ENCODE results near the gene MNX1. TPM values are rescaled to one million over a fixed set of nuclear protein-coding genes. Genes with fewer than 3 reads are reported as not detected.
A peak's percentile ranks its signal among the peaks of the same experiment; 100 is the strongest.

MNX1 gene
- total and polyA plus RNA-seq, 9 of the 15 experiments (the other 6 are each of a cell fraction or from before 2014, with no cell fraction given): 0.15 to 8.0 (median 1.4) TPM

GRCh38 chr7:157021071-157021870 is 10.8 kb upstream of the MNX1 start:
- H3K36me3 ChIP-seq (ENCODE audit: control insufficient read depth, insufficient read depth, low read length): no peaks in the 10 kb centered on the region
- H3K27me3 ChIP-seq (ENCODE audit: control insufficient read depth in 2 of 2, insufficient read depth in 2 of 2, low read length in 2 of 2): peaks cover 77 to 86% of the 10 kb centered on the region in 2 experiments
- no peak overlapping the region for H2AFZ ChIP-seq (ENCODE audit: low read depth, low read length)
- 27% methylated on average over 81 of the region's 84 CpGs for WGBS (ENCODE audit: insufficient coverage, low coverage, missing lambda C conversion rate)
- no peak overlapping the region for H3K27ac ChIP-seq (ENCODE audit: extremely low read depth, low read depth, low read length)
- ChIA-PET POLR2A (interaction anchor here (0.6 to 1.1 kb wide), 6 partner anchors 7 to 240 kb away, joined by 3 to 5 read pairs (median 3); no protein-coding TSS in a partner anchor), CTCF (ENCODE audit: low intra/inter-chr PET ratio) (no interaction called here)
- H4K20me1 ChIP-seq (replicated peaks; ENCODE audit: control insufficient read depth, insufficient read depth, low read length): 0 out of 2 replicates have a peak, but pooled peaks cover 5% of the 10 kb centered on the region
- no peaks in the 10 kb centered on the region for H3K9me3 ChIP-seq (replicated peaks; ENCODE audit: control insufficient read depth, insufficient read depth, low read depth, low read length)
- no peak overlapping the region for H3K4me3 ChIP-seq
- FAIRE-seq (no peak), ATAC-seq (no peak), DNase-seq (ENCODE audit: extremely low read depth in 1 of 4, low spot score in 3 of 4) (no peak)
- no peak overlapping the region for H3K9ac ChIP-seq (ENCODE audit: insufficient read depth in 1 of 2, low read depth in 2 of 2, low read length in 2 of 2)
- no peaks in the 10 kb centered on the region for H3K79me2 ChIP-seq (ENCODE audit: control insufficient read depth, insufficient read depth, low read length)
- BruUV-seq (replicated peaks): no TSS peak
- peaks cover 0 to 36% of the 10 kb centered on the region in 2 experiments; a peak in 3 of 5 replicates for H3K4me1 ChIP-seq (replicated peaks in 1 of 2; ENCODE audit: control insufficient read depth in 2 of 2, insufficient read depth in 2 of 2, low read length in 2 of 2)
- no peak overlapping the region for H3K4me2 ChIP-seq (ENCODE audit: insufficient read depth, low read length)
- intact Hi-C loops (cut with micrococcal nuclease): no loop called here
- in situ Hi-C loops (cut with MboI): no loop called here
- H3K9me1 ChIP-seq (ENCODE audit: control insufficient read depth, insufficient read depth, low read length): no peaks in the 10 kb centered on the region
- TF ChIP-seq PYGO2 (tag; IDR thresholded peaks at IDR 0.05): no peak
- TF ChIP-seq IRF1 (CRISPR knock-in tag; IDR thresholded peaks at IDR 0.05; ENCODE audit: borderline replicate concordance): no peak
- TF ChIP-seq ZNF644 (tag; IDR thresholded peaks at IDR 0.05; ENCODE audit: low read depth): no peak
- no peak for TF ChIP-seq TBL1XR1 (IDR thresholded peaks at IDR 0.05; ENCODE audit: low read length in 2 of 2)
- no peak for TF ChIP-seq ZNF766 (CRISPR knock-in tag; conservative IDR thresholded peaks at IDR 0.05)
- no peak for TF ChIP-seq SRSF7 (optimal IDR thresholded peaks at IDR 0.05; ENCODE audit: low read depth, low read length)
- no peak for TF ChIP-seq FOS (IDR thresholded peaks at IDR 0.05; ENCODE audit: extremely low read depth, insufficient read length)
- TF ChIP-seq FUS (optimal IDR thresholded peaks at IDR 0.05; ENCODE audit: low read depth, low read length): no peak
- TF ChIP-seq ZBTB12 (CRISPR knock-in tag; IDR thresholded peaks at IDR 0.05): no peak
- no peak for TF ChIP-seq ZNF77 (CRISPR knock-in tag; IDR thresholded peaks at IDR 0.05)
- TF ChIP-seq HMGXB4 (CRISPR knock-in tag; IDR thresholded peaks at IDR 0.05): no peak
- peak; percentile 10 for TF ChIP-seq CBX2 (IDR thresholded peaks at IDR 0.05; ENCODE audit: insufficient read depth, low read length, poor library complexity, severe bottlenecking)
- TF ChIP-seq CREB1 (IDR thresholded peaks at IDR 0.05): no peak
- TF ChIP-seq CREB1 (CRISPR knock-in tag; IDR thresholded peaks at IDR 0.05): no peak
- no peak for TF ChIP-seq ZNF277 (CRISPR knock-in tag; IDR thresholded peaks at IDR 0.05; ENCODE audit: borderline replicate concordance)
- no peak for TF ChIP-seq HDAC8 (tag; IDR thresholded peaks at IDR 0.05)
- peak; percentile 49; the same call in 1 of the 2 replicates for TF ChIP-seq TGIF2 (CRISPR knock-in tag; IDR thresholded peaks at IDR 0.05)
